GM04503 (cell line): ENCODE measurements around the gene PSAT1.

Experiments used
- DNase-seq: peaks from one replicate; pipeline ENCODE4 v3.0.0-alpha.2; 2012; ENCODE audit warnings: low read depth

Gene PSAT1

GRCh38 chr9:78316166-78316892, 19.4 kb downstream of the PSAT1 start:
- DNase-seq, result no peak

- DNase-seq, result no peak
These were observed 22.5 kb downstream of the PSAT1 start for GRCh38 chr9:78319197-78320029.

GRCh38 chr9:78320030-78320693, 23.2 kb downstream of the PSAT1 start:
- no peak for DNase-seq

GRCh38 chr9:78320875-78321496, 24.1 kb downstream of the PSAT1 start:
- DNase-seq, result no peak

GRCh38 chr9:78321505-78321904, 24.6 kb downstream of the PSAT1 start:
- DNase-seq, result no peak

GRCh38 chr9:78324068-78324650, 27.2 kb downstream of the PSAT1 start:
- DNase-seq, result no peak

GRCh38 chr9:78324682-78325081, 27.8 kb downstream of the PSAT1 start:
- no peak for DNase-seq

- DNase-seq, result peak; percentile 23
These were observed 28.4 kb downstream of the PSAT1 start for GRCh38 chr9:78325343-78325742.

- no peak for DNase-seq
These were observed 29.0 kb downstream of the PSAT1 start for GRCh38 chr9:78325846-78326360.

- no peak for DNase-seq
These were observed 29.6 kb downstream of the PSAT1 start for GRCh38 chr9:78326564-78326963.

- DNase-seq, result no peak
These were observed 35.5 kb downstream of the PSAT1 start for GRCh38 chr9:78332381-78332780.

- DNase-seq, result no peak
These were observed 51.9 kb downstream of the PSAT1 start for GRCh38 chr9:78348848-78349247.

- DNase-seq, result no peak
These were observed 54.9 kb downstream of the PSAT1 start for GRCh38 chr9:78351816-78352215.

GRCh38 chr9:78354324-78354973, 57.5 kb downstream of the PSAT1 start:
- DNase-seq, result no peak

GRCh38 chr9:78354989-78355388, 58.1 kb downstream of the PSAT1 start:
- DNase-seq, result no peak

GRCh38 chr9:78356634-78357033, 59.7 kb downstream of the PSAT1 start:
- DNase-seq, result no peak

- DNase-seq, result no peak
These were observed 60.4 kb downstream of the PSAT1 start for GRCh38 chr9:78357165-78357873.

GRCh38 chr9:78358329-78359051, 61.6 kb downstream of the PSAT1 start:
- no peak for DNase-seq

- peak; percentile 59 for DNase-seq
These were observed 66.3 kb downstream of the PSAT1 start for GRCh38 chr9:78363221-78363620.
